CD4-positive, alpha-beta T cell treated with Interleukin-15 for 1 hour (primary cell): ENCODE measurements around the gene FILIP1.
"Not testable (repeated sequence)": the region's sequence is repeated elsewhere in the genome, so short reads cannot be mapped to it uniquely, and the experiment has no call there.

ENCODE experiments used
- DNase-seq: peaks from one replicate; pipeline ENCODE4 v3.0.0-alpha.2; 2020

The FILIP1 gene

GRCh38 chr6:75449630-75450206, 43.9 kb downstream of the FILIP1 start:
- no peak for DNase-seq

DNA sequence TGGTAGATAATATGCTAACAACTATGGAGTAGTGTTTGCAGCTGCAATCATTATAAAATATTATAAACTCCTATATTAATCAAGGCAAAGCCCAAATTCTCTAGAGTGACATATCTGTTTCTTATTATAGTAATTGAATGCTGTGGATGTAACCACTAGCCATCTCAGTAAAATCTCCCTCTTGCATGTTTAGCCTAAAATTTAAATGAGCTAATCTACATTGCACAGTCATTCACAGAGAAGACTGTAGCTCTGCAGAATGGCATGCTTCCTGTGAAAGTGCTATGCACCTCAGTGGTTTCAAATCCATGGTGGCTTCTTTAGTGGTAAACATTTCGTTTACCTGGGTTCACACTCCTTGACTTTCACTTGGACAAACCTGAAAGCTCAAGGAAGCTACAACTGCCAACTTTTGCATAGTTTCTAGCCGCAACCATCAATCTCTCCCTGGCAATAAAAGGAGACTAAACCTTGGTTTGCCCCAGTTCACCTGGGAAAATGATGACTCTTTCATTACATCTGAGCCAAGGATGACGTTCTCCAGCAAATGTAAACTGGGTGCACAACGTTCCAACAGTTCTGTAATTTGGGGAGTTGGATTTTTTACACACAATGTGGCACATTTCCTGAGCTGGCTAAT, 47.2 kb downstream of the FILIP1 start:
- no peak for DNase-seq

DNA sequence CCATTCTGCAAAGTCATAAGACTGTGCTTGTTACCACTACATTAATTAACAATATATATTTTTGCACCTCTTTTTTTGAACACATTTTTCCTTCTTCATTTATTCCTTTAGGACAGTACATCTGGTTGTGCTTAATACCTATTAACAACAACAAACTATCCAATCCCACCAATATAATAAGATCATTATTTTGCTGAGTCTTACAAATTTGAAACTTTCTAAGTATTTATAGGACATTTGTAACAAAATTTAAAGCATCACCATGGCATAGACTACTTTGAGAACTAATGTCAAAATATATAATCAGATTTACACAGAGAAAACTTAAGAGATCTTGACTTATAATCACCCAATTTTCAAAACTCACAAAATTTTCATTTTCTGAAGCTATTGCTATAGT, 47.9 kb downstream of the FILIP1 start:
- DNase-seq: no peak

DNA sequence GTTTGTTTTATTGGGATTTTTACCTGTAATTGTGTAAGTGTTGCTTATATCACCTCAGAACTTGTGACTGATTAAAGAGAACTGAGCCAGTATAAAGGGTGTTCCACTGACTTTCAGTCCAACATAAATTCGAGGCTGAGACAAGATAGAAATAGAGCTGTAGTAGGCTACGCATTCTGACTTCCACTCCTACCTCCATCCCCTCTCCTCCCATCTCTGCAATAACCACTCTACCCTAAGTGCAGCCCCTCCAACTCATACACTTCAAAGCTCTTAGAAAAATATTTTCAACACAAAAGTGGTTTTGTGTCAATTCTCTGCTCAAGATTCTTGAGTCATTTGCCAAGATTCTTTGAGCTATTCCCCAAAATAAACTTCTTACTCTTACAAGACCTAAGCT, 48.7 kb downstream of the FILIP1 start:
- no peak for DNase-seq

GRCh38 chr6:75441883-75442282, 51.7 kb downstream of the FILIP1 start:
- DNase-seq: not testable (repeated sequence)

- not testable (repeated sequence) for DNase-seq
Observed at GRCh38 chr6:75441479-75441878, 52.1 kb downstream of the FILIP1 start.

- DNase-seq: no peak
Observed at GRCh38 chr6:75438442-75439116, 55.0 kb downstream of the FILIP1 start.

DNA sequence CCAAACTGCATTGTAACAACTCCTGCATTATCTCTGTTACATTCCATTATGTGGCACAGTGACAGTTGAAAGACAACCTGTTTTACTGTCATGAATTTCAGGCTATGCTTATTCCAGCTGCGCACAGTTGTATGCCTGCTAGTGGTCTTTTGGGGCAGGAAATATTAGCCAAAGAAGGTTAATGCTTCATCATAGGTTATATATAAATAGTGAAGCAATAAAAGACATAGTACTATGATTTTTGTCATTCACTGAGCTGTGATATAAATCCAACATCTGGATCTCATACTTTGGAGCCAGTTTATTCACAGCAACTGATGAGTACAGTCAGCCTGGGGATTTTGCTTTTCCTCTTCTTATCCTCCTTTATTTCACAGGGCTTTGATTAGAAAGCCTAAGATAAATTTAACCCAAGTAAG, 55.6 kb downstream of the FILIP1 start:
- DNase-seq: no peak

GRCh38 chr6:75437421-75437891, 56.1 kb downstream of the FILIP1 start:
- DNase-seq: no peak

DNA sequence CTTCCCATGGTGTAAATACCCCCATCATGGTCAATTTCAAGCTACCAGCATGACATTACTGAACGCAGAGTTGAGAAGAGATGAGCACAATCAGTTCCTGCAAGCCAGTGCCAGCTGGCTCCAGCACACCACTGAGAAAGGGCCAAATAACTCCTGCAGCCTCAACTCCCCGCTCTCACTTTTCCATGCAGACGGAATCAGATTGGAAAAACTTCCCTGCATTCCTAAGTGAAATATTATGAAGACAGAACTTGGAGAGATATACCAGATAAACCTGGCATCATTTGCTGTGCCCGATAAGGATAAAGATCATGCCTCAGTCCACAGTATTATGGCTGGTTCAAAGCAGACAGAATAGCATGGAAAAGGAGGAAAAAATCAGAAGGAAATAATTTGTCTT, 56.7 kb downstream of the FILIP1 start:
- DNase-seq: no peak

GRCh38 chr6:75432809-75433208, 60.8 kb downstream of the FILIP1 start:
- not testable (repeated sequence) for DNase-seq

- DNase-seq: no peak
Observed at GRCh38 chr6:75431379-75431778, 62.2 kb downstream of the FILIP1 start.

- DNase-seq: no peak
Observed at GRCh38 chr6:75430631-75431325, 62.8 kb downstream of the FILIP1 start.

DNA sequence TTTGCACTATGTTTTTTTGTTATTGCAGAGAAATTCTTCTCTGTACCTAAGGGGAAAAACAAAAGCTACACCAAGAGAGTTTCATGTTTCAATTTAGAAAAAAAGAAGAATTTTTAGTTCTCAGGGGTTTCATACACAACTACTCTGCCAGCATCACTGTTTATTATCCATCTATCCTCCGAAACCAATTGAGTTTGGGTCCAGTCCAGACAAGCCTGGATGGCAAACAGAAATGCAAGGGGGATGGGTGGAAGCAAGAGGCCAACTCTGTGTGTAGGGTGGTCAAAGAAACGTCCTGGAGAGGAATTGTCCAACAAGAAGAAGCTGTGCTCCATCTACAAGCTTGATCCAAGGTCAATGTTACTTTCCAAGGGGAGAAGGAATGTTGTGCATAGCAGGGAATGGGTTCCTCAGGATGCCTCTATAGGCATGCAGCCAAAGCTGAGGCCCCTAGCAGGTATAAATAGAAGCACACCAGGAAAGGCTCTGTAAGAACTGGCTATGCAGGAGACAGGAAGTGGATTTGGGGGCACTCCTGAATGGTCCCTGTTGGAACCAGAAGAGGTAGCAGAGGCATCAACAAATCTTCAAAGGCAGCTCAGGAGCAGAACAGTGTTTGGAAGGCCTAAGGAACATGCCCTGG, 64.4 kb downstream of the FILIP1 start:
- DNase-seq: no peak

DNA sequence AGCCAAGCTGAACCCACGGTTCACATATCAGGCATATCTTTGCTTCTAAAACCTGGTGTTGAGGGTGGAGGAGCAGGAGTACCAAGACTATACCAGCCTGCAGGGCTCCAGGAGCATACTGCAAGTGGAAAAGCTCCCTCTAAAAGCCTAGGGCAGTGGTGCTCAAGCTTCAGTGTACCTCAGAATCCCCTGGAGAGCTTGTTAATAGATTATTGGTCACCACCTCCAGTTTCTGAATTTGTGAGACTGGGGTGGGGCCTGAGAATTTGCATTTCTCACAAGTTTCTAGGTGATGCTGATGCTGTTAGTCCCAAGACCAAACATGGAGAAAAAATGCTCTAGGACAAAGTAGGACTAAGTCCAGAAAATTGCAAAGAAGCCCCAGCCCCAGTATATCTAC, 65.4 kb downstream of the FILIP1 start:
- DNase-seq: no peak

GRCh38 chr6:75427329-75427728, 66.3 kb downstream of the FILIP1 start:
- DNase-seq: no peak

GRCh38 chr6:75424618-75425548, 68.7 kb downstream of the FILIP1 start:
- DNase-seq: no peak

DNA sequence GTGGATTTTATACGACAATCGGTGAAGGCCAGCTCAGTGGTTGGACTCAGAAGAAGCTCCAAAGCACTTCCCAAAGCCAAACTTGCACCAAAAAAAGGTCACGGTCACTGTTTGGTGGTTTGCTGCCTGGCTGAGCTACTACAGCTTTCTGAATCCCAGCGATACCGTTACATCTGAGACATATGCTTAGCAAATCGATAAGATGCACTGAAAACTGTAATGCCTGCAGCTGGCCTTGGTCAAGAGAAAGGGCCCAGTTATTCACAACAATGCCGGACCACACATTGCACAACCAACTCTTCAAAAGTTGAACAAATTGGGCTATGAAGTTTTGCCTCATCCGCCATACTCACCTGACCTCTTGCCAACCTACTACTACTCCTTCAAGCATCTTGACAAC, 70.2 kb downstream of the FILIP1 start:
- no peak for DNase-seq

- no peak for DNase-seq
Observed at GRCh38 chr6:75422024-75422639, 71.5 kb downstream of the FILIP1 start.

DNA sequence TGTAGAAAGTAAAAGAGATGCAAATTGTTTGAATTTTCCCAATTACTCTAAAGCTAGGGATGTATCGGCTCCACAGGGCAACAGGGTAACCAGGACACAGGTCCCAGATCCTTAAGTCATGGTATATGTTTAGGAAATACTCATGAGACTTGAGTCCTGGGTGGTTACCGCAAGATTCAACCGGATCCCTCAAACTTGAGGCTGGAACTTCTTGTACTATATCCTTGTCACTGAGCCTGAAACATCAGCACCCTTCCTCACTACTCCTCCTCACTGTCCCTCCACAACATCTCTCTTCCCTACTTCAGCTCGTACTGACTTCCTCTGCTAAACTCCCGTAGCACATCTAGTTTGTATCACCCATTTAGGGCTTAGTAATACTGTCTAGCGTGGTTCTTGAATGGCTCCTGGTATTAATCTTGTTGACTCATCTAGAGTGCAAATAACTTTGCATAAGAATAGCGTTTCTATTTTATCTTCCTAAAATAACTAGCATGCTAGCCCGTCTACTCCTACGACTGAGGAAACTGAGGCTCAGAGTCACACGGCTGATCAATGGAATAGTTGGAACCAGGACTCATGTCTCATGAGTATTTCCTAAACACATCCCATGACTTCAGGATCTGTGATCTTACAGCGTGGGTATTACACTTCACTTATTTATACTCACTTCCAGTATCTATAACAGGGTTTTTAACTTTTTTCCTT, 72.1 kb downstream of the FILIP1 start:
- no peak for DNase-seq

DNA sequence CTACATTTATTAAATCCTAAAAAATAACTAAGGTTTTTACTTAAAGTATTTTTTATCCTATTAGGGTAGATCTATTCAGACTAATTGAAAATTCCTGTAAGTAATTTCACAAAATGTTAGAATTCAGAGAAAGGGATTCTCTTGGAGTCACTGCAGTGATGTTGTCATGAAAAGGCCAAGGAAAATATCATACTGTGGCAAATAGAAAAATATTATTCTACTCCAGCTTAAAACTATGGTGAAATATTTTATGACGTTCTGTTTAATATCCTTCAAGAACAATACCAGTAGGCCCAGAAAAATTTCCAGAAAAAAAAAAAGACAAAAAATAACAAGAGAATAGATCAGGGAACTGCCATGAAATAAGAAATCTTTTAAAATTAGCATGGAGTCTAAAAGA, 73.6 kb downstream of the FILIP1 start:
- DNase-seq: no peak
